K562 (cell line): ENCODE results near the gene ADAMTS14. TPM values are rescaled to one million over a fixed set of nuclear protein-coding genes. Genes with fewer than 3 reads are reported as not detected.

Experiments used
- ATAC-seq: fragments of 200-7000 bp; cut with Tn5 transposase; 3 replicates; pipeline ENCODE4 v1.9.1; 2020; ENCODE audit warnings: moderate library complexity
- BruUV-seq: library from RNA; stranded (reverse); fragments of 400-500 nt; replicated peaks from 2 replicates; lab custom pipeline; 2021; lab: Mats Ljungman, UMichigan
- CTCF ChIA-PET: fragments of 300-600 bp; formaldehyde crosslinking; extraction: SDS; loops from one replicate; lab custom pipeline; 2021; ENCODE audit warnings: low intra/inter-chr PET ratio; lab: Yijun Ruan, JAX
- POLR2A ChIA-PET: fragments of 300-600, 350-650 bp; sonication (Branson Sonifier 250); formaldehyde crosslinking; extraction: SDS; loops from one replicate; lab custom pipeline; 2021; ENCODE audit warnings: antibody characterized with exemption, inconsistent platforms; lab: Yijun Ruan, JAX
- DNase-seq, 4 experiments: peaks; one replicate each; pipeline versions ENCODE4 v3.0.0 to v3.0.0-alpha.2; 2011 to 2018; ENCODE audit warnings: low spot score in 3 of 4, mixed read lengths in 3 of 4; ENCODE audit errors: extremely low read depth in 1 of 4
- FAIRE-seq: peaks from 2 replicates; lab custom pipeline; 2011; peaks lifted over from hg19 to GRCh38; lab: Jason Lieb, UNC
- H2AFZ ChIP-seq: 2 replicates; pipeline ENCODE4 v1.6.0; 2011; ENCODE audit warnings: low read depth, low read length, control low read depth, inconsistent platforms
- H3K27ac ChIP-seq: fragments of 200-600 bp; 3 replicates; pipeline ENCODE4 v1.8.0; 2011; ENCODE audit warnings: low read depth, mild to moderate bottlenecking, control low read depth, inconsistent platforms, low read length, moderate library complexity, mixed read lengths; ENCODE audit errors: extremely low read depth
- H3K27me3 ChIP-seq, 2 experiments: fragments of 300-600 bp in 1 of 2; 2 replicates in 1 of 2; 3 replicates in 1 of 2; pipeline versions ENCODE4 v1.6.0 to v1.8.0; 2011; ENCODE audit warnings: inconsistent platforms in 2 of 2, low read length in 2 of 2, mild to moderate bottlenecking in 1 of 2, mixed read lengths in 1 of 2, moderate library complexity in 1 of 2; ENCODE audit not compliant: control insufficient read depth in 2 of 2, insufficient read depth in 2 of 2
- H3K36me3 ChIP-seq: fragments of 300-600 bp; 3 replicates; pipeline ENCODE4 v1.8.0; 2011; ENCODE audit warnings: mild to moderate bottlenecking, low read length, inconsistent platforms; ENCODE audit not compliant: control insufficient read depth, insufficient read depth
- H3K4me1 ChIP-seq, 2 experiments: fragments of 200-600 bp in 1 of 2; replicated peaks in 1 of 2; 2 replicates in 1 of 2; 3 replicates in 1 of 2; pipeline versions ENCODE4 v1.5.1 to v1.8.0; 2011; ENCODE audit warnings: inconsistent platforms in 2 of 2, low read length in 2 of 2, mild to moderate bottlenecking in 1 of 2, mixed read lengths in 1 of 2, moderate library complexity in 1 of 2; ENCODE audit not compliant: control insufficient read depth in 2 of 2, insufficient read depth in 2 of 2
- H3K4me2 ChIP-seq: 2 replicates; pipeline ENCODE4 v1.6.1; 2011; ENCODE audit warnings: low read length, control low read depth, inconsistent platforms, mixed read lengths; ENCODE audit not compliant: insufficient read depth
- H3K4me3 ChIP-seq: fragments of 200-600 bp; sonication (generic), shearing (Covaris generic); 2 replicates; pipeline ENCODE4 v1.5.1; 2016; ENCODE audit warnings: control low read depth, inconsistent platforms
- H3K79me2 ChIP-seq: fragments of 200-600 bp; 3 replicates; pipeline ENCODE4 v1.8.0; 2011; ENCODE audit warnings: low read length, inconsistent platforms; ENCODE audit not compliant: control insufficient read depth, insufficient read depth
- H3K9ac ChIP-seq, 2 experiments: 2 replicates each; pipeline versions ENCODE4 v1.6.0 to v1.6.1; 2011; ENCODE audit warnings: low read depth in 2 of 2, low read length in 2 of 2, control low read depth in 1 of 2, inconsistent platforms in 1 of 2, mild to moderate bottlenecking in 1 of 2, mixed read lengths in 1 of 2; ENCODE audit not compliant: insufficient read depth in 1 of 2
- H3K9me1 ChIP-seq: one replicate; pipeline ENCODE4 v1.6.0; 2011; ENCODE audit warnings: inconsistent platforms, mild to moderate bottlenecking, low read length, moderate library complexity; ENCODE audit not compliant: control insufficient read depth, insufficient read depth
- H3K9me3 ChIP-seq: replicated peaks from 2 replicates; pipeline ENCODE4 v1.5.1; 2011; ENCODE audit warnings: low read depth, low read length, inconsistent platforms; ENCODE audit not compliant: control insufficient read depth, insufficient read depth
- H4K20me1 ChIP-seq: replicated peaks from 2 replicates; pipeline ENCODE4 v1.6.1; 2011; ENCODE audit warnings: low read length, inconsistent platforms, mixed read lengths; ENCODE audit not compliant: control insufficient read depth, insufficient read depth
- CEBPB ChIP-seq: fragments of 450-650 bp; IDR thresholded peaks from 2 replicates; pipeline ENCODE4 v1.6.1; 2016; ENCODE audit warnings: missing genetic modification characterization, missing compliant biosample characterization
- HINFP ChIP-seq: fragments of 450-650 bp; conservative IDR thresholded peaks from 2 replicates; pipeline ENCODE4 v1.6.1; 2016; ENCODE audit warnings: missing genetic modification characterization, low read depth, mild to moderate bottlenecking, control low read depth, missing compliant biosample characterization
- ZEB2 ChIP-seq: fragments of 450-650 bp; IDR thresholded peaks from 2 replicates; pipeline ENCODE4 v1.6.1; 2016
- ZNF655 ChIP-seq: fragments of 250-450 bp; sonication (Bioruptor Pico); IDR thresholded peaks from 2 replicates; pipeline ENCODE4 v1.5.0; 2021
- ZNF77 ChIP-seq: fragments of 250-450 bp; sonication (Bioruptor Pico); IDR thresholded peaks from 2 replicates; pipeline ENCODE4 v1.5.0; 2020
- WGBS: fragments of 100-300 bp; shearing (Covaris generic); methylation state at CpG from one replicate; pipeline ENCODE4 v1.1.6; 2016; ENCODE audit warnings: low coverage, mixed read lengths; ENCODE audit not compliant: insufficient coverage; ENCODE audit errors: missing lambda C conversion rate; 5-methylcytosine and 5-hydroxymethylcytosine counted together
- in situ Hi-C: fragments of 300-500 bp; cut with MboI; formaldehyde crosslinking; loops from 4 replicates; pipeline ENCODE4 v1.15.0; 2018; ENCODE audit warnings: inconsistent platforms, mixed read lengths
- intact Hi-C: fragments of 100-400 bp; cut with micrococcal nuclease; formaldehyde crosslinking; loops from 2 replicates; pipeline ENCODE4 v1.14.2; 2022
- polyA plus RNA-seq, 8 experiments: library from polyadenylated mRNA; depleted of rRNA in 4 of 8; stranded (reverse) in 5 of 8; unstranded in 3 of 8; fragments of >200 nt; fragmentation: Nextera tagmentation in 2 of 8; fragmentation: Illumina TruSeq in 1 of 8; extraction: Ambion mirVana in 2 of 8; extraction: Trizol in 1 of 8; gene quantifications; 2 replicates each; pipeline versions ENCODE4 v1.2.1 to v1.2.3, GENCODE V29; 2011 to 2014; ENCODE audit warnings: inconsistent platforms in 1 of 8, missing spikeins in 1 of 8
- total RNA-seq, 7 experiments: library from RNA; depleted of rRNA in 6 of 7; stranded (reverse); fragments of >200 nt in 6 of 7; fragmentation: Illumina TruSeq in 2 of 7; extraction: Trizol in 2 of 7; gene quantifications; 2 replicates each; pipeline versions ENCODE4 v1.2.1 to v1.2.3, GENCODE V29; 2011 to 2021; ENCODE audit warnings: low replicate concordance in 1 of 7

The ADAMTS14 gene
- total and polyA plus RNA-seq, 9 of the 15 experiments (the other 6 are each of a cell fraction or from before 2014, with no cell fraction given) = 0.04 to 37.4 (median 15.9) TPM

- TF ChIP-seq CEBPB (tag) (peak; percentile 82), ZNF77 (CRISPR knock-in tag) (no peak)
- TF ChIP-seq, all 486 proteins: peak for 1
Observed at GRCh38 chr10:70799124-70799523, 126.8 kb downstream of the ADAMTS14 start (continued).

- ChIA-PET CTCF (no interaction called here), POLR2A (no interaction called here)
- Histone ChIP-seq H3K4me3 (no peak overlapping the region), H3K9me3 (no peaks in the 10 kb centered on the region), H3K27me3 (no peaks in the 10 kb centered on the region; a peak in 1 of 5 replicates), H3K36me3 (no peaks in the 10 kb centered on the region), H3K9ac (no peak overlapping the region), H2AFZ (no peak overlapping the region), H4K20me1 (no peaks in the 10 kb centered on the region)
- WGBS = 14% methylated on average over 1 of the region's 1 CpG
- no TSS peak for BruUV-seq
- in situ Hi-C loops = no loop called here
- DNase-seq = no peak
- TF ChIP-seq ZNF655 (CRISPR knock-in tag) (0 out of 2 replicates have a peak, but pooled peaks have one; percentile 19), ZEB2 (no peak), HINFP (no peak)
- TF ChIP-seq, all 486 proteins: peak for 1
- intact Hi-C loops = no loop called here
- no peak overlapping the region for H3K27ac ChIP-seq
- no peak for ATAC-seq
- H3K4me1 ChIP-seq = peaks cover 6 to 10% of the 10 kb centered on the region in 2 experiments; a peak in 3 of 5 replicates
- H3K9me1 ChIP-seq = no peaks in the 10 kb centered on the region
- no peaks in the 10 kb centered on the region for H3K79me2 ChIP-seq
- FAIRE-seq = no peak
- H3K4me2 ChIP-seq = no peak overlapping the region
Observed at GRCh38 chr10:70801854-70802253, 129.5 kb downstream of the ADAMTS14 start.
